Vagina (tissue), 2 donors: Measurements from ENCODE around the gene CD300A. TPM values are rescaled to one million over a fixed set of nuclear protein-coding genes. Genes with fewer than 3 reads are reported as not detected.
A peak's percentile ranks its signal among the peaks of the same experiment; 100 is the strongest.

ENCODE experiments used
- DNase-seq, 2 donors: peaks; one replicate each; pipeline ENCODE4 v3.0.0-alpha.2; 2017; ENCODE audit errors: extremely low spot score in 2 of 2
- H3K27ac ChIP-seq: fragments of 200-600 bp; sonication (generic); one replicate; pipeline ENCODE4 v1.5.1; 2019
- H3K27me3 ChIP-seq: fragments of 200-600 bp; sonication (generic); one replicate; pipeline ENCODE4 v1.5.1; 2019
- H3K36me3 ChIP-seq, 2 donors: fragments of 200-600 bp; sonication (generic); one replicate each; pipeline ENCODE4 v1.5.1; 2017 to 2019
- H3K4me1 ChIP-seq: fragments of 200-600 bp; sonication (generic); one replicate; pipeline ENCODE4 v1.5.1; 2019
- H3K4me3 ChIP-seq, 2 donors: fragments of 200-600 bp; sonication (generic); 1 replicate in 1 of 2; 2 replicates in 1 of 2; pipeline ENCODE4 v1.5.1; 2016 to 2019
- H3K9me3 ChIP-seq: fragments of 200-600 bp; sonication (generic); one replicate; pipeline ENCODE4 v1.5.1; 2019
- POLR2A ChIP-seq, 2 donors: fragments of 450-650 bp; IDR thresholded peaks; one replicate each; pipeline ENCODE4 v1.6.1; 2017; ENCODE audit warnings: antibody characterized with exemption in 2 of 2, mild to moderate bottlenecking in 2 of 2, moderate library complexity in 2 of 2
- POLR2AphosphoS5 ChIP-seq, 2 donors: sonication (generic); formaldehyde crosslinking; IDR thresholded peaks; one replicate each; pipeline ENCODE4 v1.9.0; 2017; ENCODE audit warnings: antibody characterized with exemption in 2 of 2, mild to moderate bottlenecking in 2 of 2, low read depth in 1 of 2; ENCODE audit not compliant: insufficient read depth in 1 of 2
- intact Hi-C: fragments of 100-400 bp; cut with DNase I; formaldehyde crosslinking; loops from one replicate; pipeline ENCODE4 v1.15.1; 2023
- total RNA-seq: library from RNA; depleted of rRNA; stranded (reverse); fragments of >200 nt; gene quantifications from one replicate; pipeline ENCODE4 v1.2.3, GENCODE V29; 2016
- TF ChIP-seq, protein P1 (sequence below), 3 experiments: fragments of 450-650 bp in 2 of 3; fragments of 200-600 bp in 1 of 3; sonication (generic) in 1 of 3; IDR thresholded peaks; one replicate each; pipeline ENCODE4 v1.5.1; 2017 to 2019; ENCODE audit warnings: antibody characterized with exemption in 3 of 3, mild to moderate bottlenecking in 2 of 3, moderate library complexity in 2 of 3

The CD300A gene
- total RNA-seq, 1 donor from 2014 or later: 4.2 TPM

DNA sequence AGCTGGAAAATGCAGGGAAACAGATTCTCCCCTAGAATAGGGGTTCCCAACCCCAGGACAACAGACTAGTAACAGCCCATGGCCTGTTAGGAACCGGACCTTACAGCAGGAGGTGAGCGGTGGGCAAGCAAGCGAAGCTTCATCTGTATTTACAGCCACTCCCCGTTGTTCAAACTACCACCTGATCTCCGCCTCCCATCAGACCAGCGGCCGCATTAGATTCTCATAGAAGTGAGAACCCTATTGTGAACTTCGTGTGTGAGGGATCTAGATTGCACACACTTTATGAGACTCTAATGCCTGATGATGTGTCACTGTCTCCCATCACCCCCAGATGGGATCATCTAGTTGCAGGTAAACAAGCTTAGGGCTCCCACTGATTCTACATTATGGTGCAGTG is 61.3 kb downstream of the CD300A start:
- H3K9me3 ChIP-seq: no peaks in the 10 kb centered on the region
- H3K4me1 ChIP-seq: no peaks in the 10 kb centered on the region
- intact Hi-C loops: no loop called here
- no peak overlapping the region for H3K27ac ChIP-seq
- H3K36me3 ChIP-seq: no peaks in the 10 kb centered on the region
- TF ChIP-seq POLR2AphosphoS5 (IDR thresholded peaks at IDR 0.05; ENCODE audit: insufficient read depth in 1 of 2, low read depth in 1 of 2): no peak
- TF ChIP-seq, protein P1, sequence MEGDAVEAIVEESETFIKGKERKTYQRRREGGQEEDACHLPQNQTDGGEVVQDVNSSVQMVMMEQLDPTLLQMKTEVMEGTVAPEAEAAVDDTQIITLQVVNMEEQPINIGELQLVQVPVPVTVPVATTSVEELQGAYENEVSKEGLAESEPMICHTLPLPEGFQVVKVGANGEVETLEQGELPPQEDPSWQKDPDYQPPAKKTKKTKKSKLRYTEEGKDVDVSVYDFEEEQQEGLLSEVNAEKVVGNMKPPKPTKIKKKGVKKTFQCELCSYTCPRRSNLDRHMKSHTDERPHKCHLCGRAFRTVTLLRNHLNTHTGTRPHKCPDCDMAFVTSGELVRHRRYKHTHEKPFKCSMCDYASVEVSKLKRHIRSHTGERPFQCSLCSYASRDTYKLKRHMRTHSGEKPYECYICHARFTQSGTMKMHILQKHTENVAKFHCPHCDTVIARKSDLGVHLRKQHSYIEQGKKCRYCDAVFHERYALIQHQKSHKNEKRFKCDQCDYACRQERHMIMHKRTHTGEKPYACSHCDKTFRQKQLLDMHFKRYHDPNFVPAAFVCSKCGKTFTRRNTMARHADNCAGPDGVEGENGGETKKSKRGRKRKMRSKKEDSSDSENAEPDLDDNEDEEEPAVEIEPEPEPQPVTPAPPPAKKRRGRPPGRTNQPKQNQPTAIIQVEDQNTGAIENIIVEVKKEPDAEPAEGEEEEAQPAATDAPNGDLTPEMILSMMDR (IDR thresholded peaks at IDR 0.05): no peak
- no peak for TF ChIP-seq POLR2A (IDR thresholded peaks at IDR 0.05)
- DNase-seq: peak in 1 of 2 donors; percentile 22
- H3K4me3 ChIP-seq: no peak overlapping the region
- H3K27me3 ChIP-seq: no peaks in the 10 kb centered on the region

DNA sequence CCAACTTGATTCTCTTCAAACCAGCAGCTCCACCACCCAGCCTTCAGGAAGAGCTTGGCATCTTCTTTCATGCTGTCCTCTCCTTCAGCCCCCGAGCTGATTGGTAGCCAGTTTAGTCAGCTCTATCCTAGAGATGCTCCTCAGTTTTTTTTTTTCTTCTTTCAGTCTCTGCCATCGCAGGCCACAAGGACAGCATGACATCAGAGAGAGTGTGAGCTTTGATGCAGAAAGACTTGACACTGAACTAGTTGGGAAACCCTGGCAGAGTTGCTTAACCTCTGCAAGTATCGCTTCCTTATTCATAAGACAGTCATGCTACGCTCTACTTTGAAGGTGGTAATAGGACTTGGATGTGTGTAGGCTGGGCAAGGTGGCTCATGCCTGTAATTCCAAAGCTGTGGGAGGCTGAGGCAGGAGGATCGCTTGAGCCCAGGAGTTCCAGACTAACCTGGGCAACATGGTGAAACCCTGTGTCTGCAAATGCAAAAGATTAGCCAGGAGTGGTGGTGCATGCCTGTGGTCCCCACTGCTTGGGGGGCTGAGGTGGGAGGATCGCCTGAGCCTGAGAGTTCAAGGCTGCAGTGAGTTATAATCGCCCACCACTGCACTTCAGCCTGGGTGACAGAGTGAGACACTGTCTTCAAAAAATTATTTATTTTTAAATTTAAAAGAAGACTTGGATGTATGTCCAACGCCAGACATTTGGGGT is 62.2 kb downstream of the CD300A start:
- peak in 1 of 2 donors; percentile 70 for DNase-seq
- no peaks in the 10 kb centered on the region for H3K27me3 ChIP-seq
- no peaks in the 10 kb centered on the region for H3K36me3 ChIP-seq
- no peaks in the 10 kb centered on the region for H3K9me3 ChIP-seq
- no peaks in the 10 kb centered on the region for H3K4me1 ChIP-seq
- H3K27ac ChIP-seq: no peak overlapping the region
- H3K4me3 ChIP-seq: no peak overlapping the region
- no peak for TF ChIP-seq POLR2A (IDR thresholded peaks at IDR 0.05)
- TF ChIP-seq, protein P1 (IDR thresholded peaks at IDR 0.05): no peak
- TF ChIP-seq POLR2AphosphoS5 (IDR thresholded peaks at IDR 0.05; ENCODE audit: insufficient read depth in 1 of 2, low read depth in 1 of 2): no peak
- intact Hi-C loops: no loop called here

DNA sequence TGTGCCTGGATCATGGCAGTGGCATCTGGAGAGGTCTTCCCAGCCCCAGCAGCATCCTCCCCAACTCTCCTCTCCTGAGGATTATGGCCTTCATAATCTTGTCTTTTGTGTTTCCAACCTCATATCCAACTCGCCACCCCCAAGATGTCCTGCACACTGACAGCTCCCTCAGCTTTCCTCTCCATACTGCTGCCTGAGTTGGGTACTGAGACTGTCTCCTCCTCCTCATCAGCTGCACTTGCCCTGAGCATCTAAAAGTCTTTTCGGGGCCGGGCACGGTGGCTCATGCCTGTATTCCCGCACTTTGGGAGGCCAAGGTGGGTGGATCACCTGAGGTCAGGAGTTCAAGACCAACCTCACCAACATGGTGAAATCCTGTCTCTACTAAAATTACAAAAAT is 62.8 kb downstream of the CD300A start:
- Histone ChIP-seq H3K36me3 (no peaks in the 10 kb centered on the region), H3K27ac (no peak overlapping the region), H3K4me1 (no peaks in the 10 kb centered on the region), H3K9me3 (no peaks in the 10 kb centered on the region), H3K4me3 (no peak overlapping the region), H3K27me3 (no peaks in the 10 kb centered on the region)
- TF ChIP-seq, protein P1 (IDR thresholded peaks at IDR 0.05): no peak
- TF ChIP-seq POLR2A (IDR thresholded peaks at IDR 0.05): no peak
- TF ChIP-seq POLR2AphosphoS5 (IDR thresholded peaks at IDR 0.05; ENCODE audit: insufficient read depth in 1 of 2, low read depth in 1 of 2): no peak
- DNase-seq: no peak
- intact Hi-C loops: no loop called here

DNA sequence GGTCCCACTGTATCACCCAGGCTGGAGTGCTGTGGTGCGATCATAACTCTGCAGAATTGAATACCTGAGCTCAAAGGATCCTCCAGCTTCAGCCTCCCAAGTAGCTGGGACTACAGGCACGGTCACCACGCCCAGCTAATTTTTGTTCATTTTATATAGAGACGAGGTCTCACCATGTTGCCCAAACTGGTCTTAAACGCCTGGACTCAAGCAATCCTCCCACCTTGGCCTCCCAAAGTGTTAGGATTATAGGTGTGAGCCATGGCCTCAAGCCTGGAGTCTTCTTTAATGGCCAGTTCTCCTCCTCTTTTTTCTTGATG is 64.4 kb downstream of the CD300A start:
- H3K27ac ChIP-seq: no peak overlapping the region

More for the DNA sequence above, 64.4 kb downstream of the CD300A start:
- DNase-seq: peak in 1 of 2 donors; percentile 58
- no peak for TF ChIP-seq POLR2AphosphoS5 (IDR thresholded peaks at IDR 0.05; ENCODE audit: insufficient read depth in 1 of 2, low read depth in 1 of 2)
- TF ChIP-seq, protein P1 (IDR thresholded peaks at IDR 0.05): no peak
- TF ChIP-seq POLR2A (IDR thresholded peaks at IDR 0.05): no peak
- Histone ChIP-seq H3K4me3 (no peak overlapping the region), H3K4me1 (no peaks in the 10 kb centered on the region), H3K27me3 (no peaks in the 10 kb centered on the region), H3K36me3 (no peaks in the 10 kb centered on the region), H3K9me3 (no peaks in the 10 kb centered on the region)
- intact Hi-C loops: no loop called here
